ENCODE results near the gene RNASEH2B. TPM values are rescaled to one million over a fixed set of nuclear protein-coding genes. Genes with fewer than 3 reads are reported as not detected.

Gene RNASEH2B
- total RNA-seq, 1 donor from 2014 or later = 84.7 TPM

GRCh38 chr13:50991579-50992521 is 82.3 kb downstream of the RNASEH2B start:
- intact Hi-C loops (cut with micrococcal nuclease) = loop anchor here (2.0 to 5.0 kb wide), 3 partner anchors 75 to 810 kb away; partner anchors contain the start of gene DHRS12

GRCh38 chr13:50993371-50993770 is 83.8 kb downstream of the RNASEH2B start:
- intact Hi-C loops (cut with micrococcal nuclease) = loop anchor here (2.0 to 5.0 kb wide), 3 partner anchors 77 to 809 kb away; partner anchors contain the start of gene DHRS12

GRCh38 chr13:50993934-50994333 is 84.3 kb downstream of the RNASEH2B start:
- intact Hi-C loops (cut with micrococcal nuclease) = loop anchor here (2.0 to 5.0 kb wide), 3 partner anchors 77 to 808 kb away; partner anchors contain the start of gene DHRS12

GRCh38 chr13:50994651-50995050 is 85.1 kb downstream of the RNASEH2B start:
- intact Hi-C loops (cut with micrococcal nuclease) = loop anchor here (5.0 kb wide), 1 partner anchor 808 kb away; the partner anchor contains the start of gene DHRS12

DNA sequence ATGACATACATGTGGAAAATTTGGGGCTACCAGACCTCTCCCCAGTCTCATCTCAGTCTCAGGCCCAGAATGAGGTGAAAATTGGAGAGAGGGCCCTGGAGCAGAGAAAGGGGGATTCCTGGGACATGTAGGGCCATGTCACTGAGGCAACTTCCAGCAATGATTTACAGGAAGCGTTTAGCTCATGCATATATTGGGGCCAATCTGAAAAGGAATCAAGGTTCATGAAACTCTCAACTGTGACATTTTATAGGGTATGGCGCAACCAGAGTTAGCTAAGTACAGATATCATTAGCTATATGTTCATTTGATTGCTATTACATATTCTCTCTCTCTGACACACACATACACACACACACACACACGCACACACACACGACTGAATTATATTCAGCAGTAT is 86.3 kb downstream of the RNASEH2B start:
- intact Hi-C loops (cut with micrococcal nuclease) = no loop called here

DNA sequence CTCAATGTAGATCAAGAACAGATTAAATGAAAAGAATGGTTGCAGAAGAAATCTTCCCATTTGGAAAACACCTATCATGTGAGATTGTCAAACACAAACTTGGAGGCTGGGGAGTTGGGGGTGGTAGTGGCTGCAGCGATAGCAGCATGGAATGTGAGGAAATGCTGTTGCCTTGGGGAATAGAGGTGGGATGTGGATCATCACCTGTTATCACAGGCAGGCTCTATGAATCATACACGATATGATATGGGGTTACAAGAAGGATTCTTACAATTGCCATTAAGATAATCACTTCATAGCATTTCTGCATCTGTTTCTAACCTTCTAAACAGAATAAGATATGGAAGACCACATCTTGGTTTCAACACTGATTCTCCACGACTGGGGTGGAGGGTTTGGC is 88.7 kb downstream of the RNASEH2B start:
- intact Hi-C loops (cut with micrococcal nuclease) = no loop called here

- intact Hi-C loops (cut with micrococcal nuclease) = no loop called here
Measured at GRCh38 chr13:50999641-51000040, 90.0 kb downstream of the RNASEH2B start.

GRCh38 chr13:51000061-51000460 is 90.5 kb downstream of the RNASEH2B start:
- intact Hi-C loops (cut with micrococcal nuclease) = no loop called here

DNA sequence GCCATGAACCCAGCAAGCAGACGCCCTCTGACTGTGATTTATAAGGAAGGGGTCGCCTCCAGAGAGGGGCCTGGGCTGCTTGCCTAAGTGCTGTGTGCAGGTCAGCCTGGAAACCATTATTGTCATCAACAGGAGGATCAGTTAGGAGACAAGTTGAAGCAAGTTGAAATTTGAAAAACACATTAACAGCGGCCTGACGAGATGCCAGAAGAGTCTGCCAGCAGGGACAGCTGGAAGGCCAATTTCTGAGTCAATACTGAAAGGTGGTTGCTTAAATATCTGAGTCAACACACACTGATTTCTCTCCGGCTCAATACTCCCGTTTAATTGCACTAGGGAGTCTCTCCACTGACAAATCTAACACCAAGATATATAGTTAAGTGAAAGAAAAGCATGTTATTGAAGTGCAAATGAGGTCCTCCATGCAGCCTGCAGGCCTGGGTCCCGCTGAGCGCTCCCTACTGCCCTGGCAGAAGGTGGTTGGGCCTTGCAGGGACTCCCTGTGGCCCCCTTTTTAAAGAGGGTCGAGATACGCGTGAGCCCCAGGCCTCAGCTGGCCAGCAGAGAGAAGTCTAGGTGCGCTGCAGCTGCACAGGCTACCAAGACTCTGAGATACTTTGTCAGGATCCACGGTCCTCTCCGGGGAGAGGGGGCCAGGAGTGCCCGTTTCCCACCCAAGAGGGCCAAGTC is 91.1 kb downstream of the RNASEH2B start:
- intact Hi-C loops (cut with micrococcal nuclease) = no loop called here

- intact Hi-C loops (cut with micrococcal nuclease) = no loop called here
Measured at GRCh38 chr13:51001335-51001734, 91.7 kb downstream of the RNASEH2B start.

DNA sequence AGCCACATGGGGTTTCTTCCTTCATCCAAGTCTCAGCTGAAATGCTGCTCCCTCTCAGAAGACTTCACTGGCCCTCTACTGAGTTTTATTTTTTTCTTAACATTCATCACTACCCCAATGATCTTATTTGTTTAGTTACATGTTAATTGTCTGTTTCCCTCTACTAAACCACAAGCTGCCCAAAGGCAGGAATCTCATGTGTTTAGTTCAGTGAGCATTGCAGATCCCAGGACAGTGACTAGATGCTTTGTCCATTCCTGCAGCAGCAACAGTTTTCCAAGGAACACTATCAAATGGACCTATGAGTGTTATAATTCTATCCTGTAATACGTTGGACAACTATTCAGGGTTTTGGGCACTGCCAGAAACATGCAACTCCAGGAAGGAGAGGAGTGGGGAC is 93.1 kb downstream of the RNASEH2B start:
- intact Hi-C loops (cut with micrococcal nuclease) = no loop called here

DNA sequence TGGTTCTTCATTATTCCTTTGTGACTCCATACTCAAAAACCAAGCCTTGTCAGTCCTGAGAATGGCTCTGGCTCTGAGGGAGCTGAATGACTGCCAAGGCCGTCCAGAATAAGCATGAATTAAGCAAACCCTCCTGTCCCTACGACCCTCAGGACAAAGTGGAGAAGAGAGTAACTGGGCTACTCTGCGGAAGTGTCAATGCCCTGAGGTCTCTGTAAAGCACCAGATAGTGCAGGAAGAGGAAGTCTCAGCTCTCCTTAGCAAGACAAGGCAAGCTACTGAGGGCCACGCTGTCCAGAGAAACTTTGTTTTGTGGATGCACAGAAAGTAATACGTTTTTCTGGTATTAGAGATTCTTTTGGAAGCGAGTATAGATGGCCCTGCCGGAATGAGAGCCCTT is 94.1 kb downstream of the RNASEH2B start:
- intact Hi-C loops (cut with micrococcal nuclease) = no loop called here

- intact Hi-C loops (cut with micrococcal nuclease) = no loop called here
Measured at GRCh38 chr13:51004111-51004865, 94.7 kb downstream of the RNASEH2B start.

DNA sequence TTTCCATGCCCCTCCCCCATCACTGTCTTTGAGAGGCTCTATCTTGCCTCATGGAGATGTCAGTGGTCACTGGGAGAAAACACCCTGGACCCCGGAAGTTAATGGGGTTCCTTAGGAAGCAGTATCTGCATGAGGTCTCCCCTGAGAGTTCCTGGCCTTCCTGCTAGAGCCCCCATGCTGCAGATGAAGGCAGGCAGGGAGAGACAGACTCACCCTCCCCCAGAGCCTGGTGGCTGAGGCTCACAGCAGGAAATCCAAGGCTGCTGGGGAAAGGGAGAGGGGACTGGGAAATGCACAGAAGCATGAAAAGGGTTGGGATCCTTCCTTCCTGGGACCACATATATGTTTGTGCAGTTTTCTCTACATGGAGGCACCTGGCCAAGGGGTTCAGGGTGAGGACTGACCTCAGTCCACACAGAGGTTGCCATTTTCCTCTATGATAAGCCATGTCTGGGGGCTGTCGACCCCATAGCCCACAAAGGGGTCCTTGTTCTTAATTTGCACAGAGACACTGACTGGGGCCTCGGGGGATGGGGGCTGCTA is 95.4 kb downstream of the RNASEH2B start:
- intact Hi-C loops (cut with micrococcal nuclease) = no loop called here

DNA sequence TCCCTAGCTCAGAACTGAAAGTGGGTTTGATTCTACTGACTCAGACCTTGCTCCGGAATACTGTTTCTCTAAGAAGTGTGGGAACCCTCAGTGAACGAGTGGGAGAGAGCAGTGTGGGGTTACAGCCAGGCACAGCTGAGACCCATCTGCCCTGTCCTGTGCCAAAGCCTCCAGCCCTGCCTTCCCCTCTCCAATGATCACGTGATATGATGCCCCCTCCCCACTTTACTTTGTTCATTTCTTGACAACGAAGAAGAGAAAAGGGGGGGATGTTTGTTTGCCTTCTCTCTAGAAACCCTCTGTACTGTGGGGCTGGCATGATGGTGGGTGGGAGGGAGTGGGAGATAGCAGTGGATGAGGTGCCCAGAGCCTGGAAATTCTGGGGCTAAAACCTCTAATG is 96.0 kb downstream of the RNASEH2B start:
- intact Hi-C loops (cut with micrococcal nuclease) = no loop called here

Other genes starting within 250 kb of the RNASEH2B start
- gene DLEU7, start 66.1 kb upstream of the RNASEH2B start, total RNA-seq = not detected in 2 replicates
- gene C13orf42, start 201.5 kb downstream of the RNASEH2B start, total RNA-seq = not detected in 2 replicates

Data from T-helper 1 cell treated with Interleukin-12 subunit alpha and Interleukin-12 subunit beta and Interleukin-4 antibody, amounts not matched to agents 30 ng/mL and 1 ng/mL, for 36 hours (primary cell).